Tibial nerve (tissue), 4 donors: ENCODE results near the gene DMRTC1.
"Not testable (repeated sequence)": the region's sequence is repeated elsewhere in the genome, so short reads cannot be mapped to it uniquely, and the experiment has no call there.

Experiments used
- CTCF ChIP-seq, 5 experiments: fragments of 200-600 bp in 3 of 5; fragments of 450-650 bp in 2 of 5; sonication (generic) in 3 of 5; IDR thresholded peaks; one replicate each; pipeline ENCODE4 v1.5.1; 2016 to 2019; ENCODE audit warnings: antibody characterized with exemption in 5 of 5, mild to moderate bottlenecking in 3 of 5, moderate library complexity in 2 of 5
- EP300 ChIP-seq, 2 donors: sonication (generic); formaldehyde crosslinking; IDR thresholded peaks; one replicate each; pipeline ENCODE4 v1.6.1; 2017; ENCODE audit warnings: antibody characterized with exemption in 2 of 2, mild to moderate bottlenecking in 1 of 2
- POLR2A ChIP-seq, 2 donors: fragments of 450-650 bp; IDR thresholded peaks; one replicate each; pipeline ENCODE4 v1.6.1; 2017; ENCODE audit warnings: antibody characterized with exemption in 2 of 2, mild to moderate bottlenecking in 2 of 2, moderate library complexity in 2 of 2

GRCh38 chrX:72936882-72937455 is 6.7 kb downstream of the DMRTC1 start:
- not testable (repeated sequence) for TF ChIP-seq CTCF, POLR2A, EP300 (IDR thresholded peaks at IDR 0.05)
